Measurements from ENCODE around the gene ZNF330. TPM values are rescaled to one million over a fixed set of nuclear protein-coding genes. Genes with fewer than 3 reads are reported as not detected.

ZNF330 gene
- total RNA-seq, 2 donors from 2014 or later, result 31.8 to 39.7 TPM

DNA sequence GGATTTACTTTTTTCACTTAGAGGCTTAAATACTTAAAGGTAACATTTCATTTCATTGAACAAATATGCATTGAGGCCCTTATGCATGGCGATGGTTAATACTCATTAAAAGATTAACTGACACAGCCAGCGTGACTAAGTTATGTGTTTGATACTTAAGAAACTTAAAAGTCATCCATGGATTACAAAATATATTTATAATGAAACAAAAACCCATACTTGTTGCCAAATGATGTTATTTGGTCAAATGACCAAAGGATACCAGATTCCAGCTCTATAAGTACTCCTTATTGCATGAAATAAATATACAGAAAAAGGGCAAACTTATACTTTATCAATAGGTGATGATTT lies 26.7 kb downstream of the ZNF330 start:
- H3K36me3 Mint-ChIP-seq (ENCODE audit: low read depth), result no peaks in the 10 kb centered on the region
- peaks cover 3% of the 10 kb centered on the region for H3K9me3 Mint-ChIP-seq
- WGBS, 2 experiments (ENCODE audit: insufficient coverage in 1 of 2, insufficient read length in 1 of 2), result 100% methylated on average over 2 of the region's 2 CpGs; no CpG with 5 or more reads in 1 of the 2 experiments

DNA sequence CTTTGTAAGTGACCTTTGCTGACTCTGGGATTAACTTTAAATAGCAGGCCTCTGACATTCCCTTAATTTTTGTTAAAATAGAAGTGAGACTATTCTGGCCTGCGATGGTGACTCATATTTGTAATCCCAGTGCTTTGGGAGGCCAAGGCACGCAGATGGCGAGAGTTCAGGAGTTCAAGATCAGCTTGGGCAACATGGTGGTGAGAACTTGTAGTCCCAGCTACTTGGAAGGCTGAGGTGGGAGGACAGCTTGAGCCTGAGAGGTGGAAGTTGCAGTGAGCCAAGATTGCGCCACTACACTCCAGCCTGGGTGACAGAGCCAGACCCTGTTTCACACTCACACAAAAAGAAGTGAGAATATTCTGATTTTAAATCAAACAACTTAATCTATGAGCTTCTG lies 27.3 kb downstream of the ZNF330 start:
- Mint-ChIP-seq H3K36me3 (ENCODE audit: low read depth) (no peaks in the 10 kb centered on the region), H3K27ac (no peak overlapping the region)

More for the DNA sequence above, 26.7 kb downstream of the ZNF330 start:
- Mint-ChIP-seq H3K4me3 (no peak overlapping the region), H3K27ac (no peak overlapping the region), H3K27me3 (ENCODE audit: insufficient read depth) (no peaks in the 10 kb centered on the region), H3K4me1 (peaks cover 2% of the 10 kb centered on the region)
- DNase-seq, result no peak
- Histone ChIP-seq H3K36me3 (ENCODE audit: control insufficient read depth, insufficient read depth, low read length) (no peaks in the 10 kb centered on the region), H3K27ac (ENCODE audit: low read depth, low read length) (no peak overlapping the region), H3K9me3 (ENCODE audit: control insufficient read depth, low read length) (no peaks in the 10 kb centered on the region), H3K4me1 (ENCODE audit: control insufficient read depth, insufficient read depth, low read length) (no peaks in the 10 kb centered on the region), H3K27me3 (ENCODE audit: control insufficient read depth, insufficient read depth, low read length, poor library complexity, severe bottlenecking) (no peaks in the 10 kb centered on the region), H3K4me3 (ENCODE audit: low read length) (no peak overlapping the region), H3K9ac (ENCODE audit: extremely low read depth, low read length, poor library complexity, severe bottlenecking) (no peak overlapping the region)
- no peak for TF ChIP-seq CTCF (conservative IDR thresholded peaks at IDR 0.05)

GRCh38 chr4:141248486-141248885 lies 27.8 kb downstream of the ZNF330 start:
- Histone ChIP-seq H3K36me3 (ENCODE audit: control insufficient read depth, insufficient read depth, low read length) (no peaks in the 10 kb centered on the region), H3K9ac (ENCODE audit: extremely low read depth, low read length, poor library complexity, severe bottlenecking) (no peak overlapping the region), H3K9me3 (ENCODE audit: control insufficient read depth, low read length) (no peaks in the 10 kb centered on the region), H3K4me3 (ENCODE audit: low read length) (no peak overlapping the region), H3K27me3 (ENCODE audit: control insufficient read depth, insufficient read depth, low read length, poor library complexity, severe bottlenecking) (no peaks in the 10 kb centered on the region), H3K4me1 (ENCODE audit: control insufficient read depth, insufficient read depth, low read length) (no peaks in the 10 kb centered on the region), H3K27ac (ENCODE audit: low read depth, low read length) (no peak overlapping the region)
- TF ChIP-seq CTCF (conservative IDR thresholded peaks at IDR 0.05), result no peak
- Mint-ChIP-seq H3K27me3 (ENCODE audit: insufficient read depth) (no peaks in the 10 kb centered on the region), H3K9me3 (peaks cover 3% of the 10 kb centered on the region), H3K4me1 (peaks cover 2% of the 10 kb centered on the region), H3K4me3 (no peak overlapping the region), H3K36me3 (ENCODE audit: low read depth) (no peaks in the 10 kb centered on the region), H3K27ac (no peak overlapping the region)
- no peak for DNase-seq

More for the DNA sequence above, 27.3 kb downstream of the ZNF330 start:
- Histone ChIP-seq H3K4me1 (ENCODE audit: control insufficient read depth, insufficient read depth, low read length) (no peaks in the 10 kb centered on the region), H3K36me3 (ENCODE audit: control insufficient read depth, insufficient read depth, low read length) (no peaks in the 10 kb centered on the region), H3K27ac (ENCODE audit: low read depth, low read length) (no peak overlapping the region), H3K9ac (ENCODE audit: extremely low read depth, low read length, poor library complexity, severe bottlenecking) (no peak overlapping the region), H3K9me3 (ENCODE audit: control insufficient read depth, low read length) (no peaks in the 10 kb centered on the region), H3K4me3 (ENCODE audit: low read length) (no peak overlapping the region), H3K27me3 (ENCODE audit: control insufficient read depth, insufficient read depth, low read length, poor library complexity, severe bottlenecking) (no peaks in the 10 kb centered on the region)
- WGBS, 2 experiments (ENCODE audit: insufficient coverage in 1 of 2, insufficient read length in 1 of 2), result 90% methylated on average over 4 of the region's 4 CpGs; no CpG with 5 or more reads in 1 of the 2 experiments
- Mint-ChIP-seq H3K4me1 (peaks cover 2% of the 10 kb centered on the region), H3K4me3 (no peak overlapping the region), H3K9me3 (peaks cover 3% of the 10 kb centered on the region), H3K27me3 (ENCODE audit: insufficient read depth) (no peaks in the 10 kb centered on the region)
- no peak for TF ChIP-seq CTCF (conservative IDR thresholded peaks at IDR 0.05)
- no peak for DNase-seq
